Osteocyte (in vitro differentiated cells): ENCODE results near the gene SMPX. TPM values are rescaled to one million over a fixed set of nuclear protein-coding genes. Genes with fewer than 3 reads are reported as not detected.

Experiments used
- DNase-seq: peaks from one replicate; pipeline ENCODE4 v3.0.0; 2021; ENCODE audit warnings: mixed read lengths; ENCODE audit not compliant: unreplicated experiment; ENCODE audit errors: extremely low spot score
- H3K27ac Mint-ChIP-seq: one replicate; pipeline ENCODE4 v1.8.0; 2021; ENCODE audit warnings: mild to moderate bottlenecking, mixed read lengths; ENCODE audit not compliant: unreplicated experiment
- H3K27me3 Mint-ChIP-seq: one replicate; pipeline ENCODE4 v1.8.0; 2021; ENCODE audit warnings: mixed read lengths; ENCODE audit not compliant: unreplicated experiment
- H3K36me3 Mint-ChIP-seq: one replicate; pipeline ENCODE4 v1.8.0; 2021; ENCODE audit warnings: mixed read lengths; ENCODE audit not compliant: unreplicated experiment
- H3K4me1 Mint-ChIP-seq: one replicate; pipeline ENCODE4 v1.8.0; 2021; ENCODE audit warnings: mixed read lengths; ENCODE audit not compliant: unreplicated experiment
- H3K4me3 Mint-ChIP-seq: one replicate; pipeline ENCODE4 v1.8.0; 2021; ENCODE audit warnings: mild to moderate bottlenecking, moderate library complexity, mixed read lengths; ENCODE audit not compliant: unreplicated experiment
- H3K9me3 Mint-ChIP-seq: one replicate; pipeline ENCODE4 v1.8.0; 2021; ENCODE audit warnings: mixed read lengths; ENCODE audit not compliant: unreplicated experiment
- CTCF ChIP-seq: fragments of 200-600 bp; sonication (generic); IDR thresholded peaks from 2 replicates; pipeline ENCODE4 v1.5.0; 2021; ENCODE audit warnings: antibody characterized with exemption, mild to moderate bottlenecking, moderate library complexity
- total RNA-seq: library from RNA; stranded (reverse); gene quantifications from 2 replicates; pipeline ENCODE4 v1.2.1, GENCODE V29; 2021

Gene SMPX
- total RNA-seq, 1 donor from 2014 or later = not detected

GRCh38 chrX:21718575-21718974 lies 39.3 kb downstream of the SMPX start:
- no peaks in the 10 kb centered on the region for H3K27me3 Mint-ChIP-seq
- H3K27ac Mint-ChIP-seq = no peak overlapping the region
- H3K9me3 Mint-ChIP-seq = no peaks in the 10 kb centered on the region
- H3K4me1 Mint-ChIP-seq = no peaks in the 10 kb centered on the region
- H3K4me3 Mint-ChIP-seq = no peak overlapping the region
- no peak for DNase-seq
- no peaks in the 10 kb centered on the region for H3K36me3 Mint-ChIP-seq
- no peak for TF ChIP-seq CTCF

DNA sequence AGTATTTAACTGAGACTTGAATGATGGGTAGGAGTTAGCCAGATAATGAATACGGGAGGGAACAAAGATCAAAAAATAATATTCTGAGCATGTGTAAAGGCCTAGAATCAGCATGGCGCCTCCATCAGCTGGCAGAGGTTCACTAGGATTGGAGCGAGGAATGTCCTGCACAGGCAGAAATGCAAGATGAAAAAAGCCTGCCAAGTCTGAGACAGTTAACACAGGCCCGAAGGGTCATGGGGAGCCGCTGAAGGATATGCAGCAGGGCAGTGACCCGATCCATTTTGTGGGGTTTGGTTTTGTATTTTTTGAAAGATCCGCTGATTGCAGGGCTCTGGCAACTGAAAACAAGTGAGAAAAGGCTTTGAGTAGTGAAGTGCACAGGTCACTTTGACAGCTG lies 40.1 kb downstream of the SMPX start:
- Mint-ChIP-seq H3K4me1 (no peaks in the 10 kb centered on the region), H3K27ac (no peak overlapping the region), H3K36me3 (no peaks in the 10 kb centered on the region), H3K9me3 (peaks cover 6% of the 10 kb centered on the region), H3K27me3 (no peaks in the 10 kb centered on the region), H3K4me3 (no peak overlapping the region)
- no peak for TF ChIP-seq CTCF
- no peak for DNase-seq

DNA sequence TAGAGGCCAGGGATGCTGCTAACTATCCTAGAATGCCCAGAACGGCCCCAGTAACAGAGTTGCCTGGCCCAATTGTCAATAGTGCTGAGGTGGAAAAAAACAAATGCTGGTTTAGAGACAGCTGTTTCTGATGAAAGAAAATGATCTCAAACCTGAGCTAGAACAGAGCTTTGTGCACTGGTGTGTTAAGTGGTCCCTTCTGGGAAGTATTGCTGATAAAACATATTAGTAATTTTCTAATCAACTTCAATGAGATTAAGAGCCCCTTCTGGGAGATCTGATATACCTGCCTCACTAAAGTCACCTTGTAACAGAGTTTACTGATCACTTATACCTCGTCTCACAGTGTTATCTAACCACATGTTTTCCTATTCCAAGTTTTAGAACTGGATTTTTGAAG lies 42.1 kb downstream of the SMPX start:
- Mint-ChIP-seq H3K9me3 (peaks cover 6% of the 10 kb centered on the region), H3K4me1 (peaks cover under 1% of the 10 kb centered on the region)
- no peak for DNase-seq

DNA sequence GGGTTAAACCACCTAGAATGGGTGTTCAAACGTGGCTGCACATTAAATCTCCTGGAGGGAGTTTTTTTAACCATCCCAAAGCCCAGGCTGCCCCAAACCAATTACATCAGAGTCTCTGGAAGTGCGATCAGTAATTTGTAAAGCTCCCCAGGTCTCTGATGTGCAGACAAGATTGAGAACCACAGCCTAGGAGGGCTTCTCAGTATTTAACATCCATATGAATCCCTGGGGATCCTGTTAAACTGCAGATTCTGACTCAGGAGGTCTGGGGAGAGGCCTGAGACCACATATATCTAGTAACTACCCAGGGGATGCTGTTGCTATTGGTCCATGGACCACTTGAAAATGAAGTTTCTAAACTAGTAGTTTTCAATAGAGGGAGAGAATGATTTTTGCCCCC lies 42.6 kb downstream of the SMPX start:
- H3K27me3 Mint-ChIP-seq = no peaks in the 10 kb centered on the region
- no peak overlapping the region for H3K27ac Mint-ChIP-seq
- H3K36me3 Mint-ChIP-seq = no peaks in the 10 kb centered on the region
- no peak overlapping the region for H3K4me3 Mint-ChIP-seq
- peaks cover 6% of the 10 kb centered on the region for H3K9me3 Mint-ChIP-seq
- DNase-seq = no peak
- no peak for TF ChIP-seq CTCF
- H3K4me1 Mint-ChIP-seq = peaks cover 5% of the 10 kb centered on the region

More for the DNA sequence above, 42.1 kb downstream of the SMPX start:
- no peak overlapping the region for H3K27ac Mint-ChIP-seq
- no peak for TF ChIP-seq CTCF
- no peaks in the 10 kb centered on the region for H3K36me3 Mint-ChIP-seq
- no peaks in the 10 kb centered on the region for H3K27me3 Mint-ChIP-seq
- no peak overlapping the region for H3K4me3 Mint-ChIP-seq

- Mint-ChIP-seq H3K4me3 (no peak overlapping the region), H3K9me3 (peaks cover 6% of the 10 kb centered on the region), H3K4me1 (peaks cover 8% of the 10 kb centered on the region), H3K36me3 (no peaks in the 10 kb centered on the region), H3K27me3 (no peaks in the 10 kb centered on the region), H3K27ac (no peak overlapping the region)
- no peak for DNase-seq
- no peak for TF ChIP-seq CTCF
Observed at GRCh38 chrX:21711848-21712197, 46.1 kb downstream of the SMPX start.
